Medulla oblongata (tissue), 1 donor: ENCODE data around the gene KIF6.

Source experiments
- DNase-seq: peaks from one replicate; pipeline ENCODE4 v3.0.0-alpha.2; 2015; ENCODE audit errors: extremely low spot score

Gene KIF6

GRCh38 chr6:39421383-39422225, 303.6 kb downstream of the KIF6 start:
- no peak for DNase-seq

- DNase-seq: peak; percentile 57
These were observed 304.6 kb downstream of the KIF6 start for GRCh38 chr6:39420300-39421265.

GRCh38 chr6:39419607-39420006, 305.6 kb downstream of the KIF6 start:
- peak; percentile 75 for DNase-seq

- DNase-seq: no peak
These were observed 307.8 kb downstream of the KIF6 start for GRCh38 chr6:39417440-39417839.

- no peak for DNase-seq
These were observed 308.5 kb downstream of the KIF6 start for GRCh38 chr6:39416728-39417127.

- peak; percentile 33 for DNase-seq
These were observed 309.2 kb downstream of the KIF6 start for GRCh38 chr6:39416026-39416425.

GRCh38 chr6:39415482-39415881, 309.7 kb downstream of the KIF6 start:
- no peak for DNase-seq

GRCh38 chr6:39411465-39411864, 313.7 kb downstream of the KIF6 start:
- no peak for DNase-seq

- DNase-seq: no peak
These were observed 314.2 kb downstream of the KIF6 start for GRCh38 chr6:39411001-39411400.

- DNase-seq: no peak
These were observed 315.3 kb downstream of the KIF6 start for GRCh38 chr6:39409889-39410288.

GRCh38 chr6:39407446-39407993, 317.7 kb downstream of the KIF6 start:
- no peak for DNase-seq

GRCh38 chr6:39404312-39404711, 320.9 kb downstream of the KIF6 start:
- DNase-seq: no peak

- no peak for DNase-seq
These were observed 321.9 kb downstream of the KIF6 start for GRCh38 chr6:39403304-39403703.

- peak; percentile 91 for DNase-seq
These were observed 322.9 kb downstream of the KIF6 start for GRCh38 chr6:39402239-39402751.

- DNase-seq: no peak
These were observed 323.8 kb downstream of the KIF6 start for GRCh38 chr6:39401376-39401775.

- DNase-seq: no peak
These were observed 325.2 kb downstream of the KIF6 start for GRCh38 chr6:39400026-39400425.

- no peak for DNase-seq
These were observed 328.4 kb downstream of the KIF6 start for GRCh38 chr6:39396854-39397253.

GRCh38 chr6:39393075-39393474, 332.1 kb downstream of the KIF6 start:
- DNase-seq: no peak

- DNase-seq: no peak
These were observed 334.0 kb downstream of the KIF6 start for GRCh38 chr6:39391182-39391581.

- peak; percentile 46 for DNase-seq
These were observed 335.8 kb downstream of the KIF6 start for GRCh38 chr6:39389484-39389767.

- no peak for DNase-seq
These were observed 336.4 kb downstream of the KIF6 start for GRCh38 chr6:39388606-39389483.
